RKO (cell line): Measurements from ENCODE around the gene DPP6.
A peak's percentile ranks its signal among the peaks of the same experiment; 100 is the strongest.

ENCODE experiments used
- DNase-seq: peaks from one replicate; pipeline ENCODE4 v3.0.0-alpha.2; 2016; ENCODE audit warnings: low spot score

DPP6 gene

GRCh38 chr7:154598396-154598795 lies 546.2 kb downstream of the DPP6 start:
- no peak for DNase-seq

- DNase-seq: no peak
Measured at GRCh38 chr7:154598864-154599263, 546.7 kb downstream of the DPP6 start.

- DNase-seq: no peak
Measured at GRCh38 chr7:154610903-154611302, 558.7 kb downstream of the DPP6 start.

GRCh38 chr7:154613811-154614210 lies 561.6 kb downstream of the DPP6 start:
- DNase-seq: no peak

GRCh38 chr7:154620141-154620755 lies 568.0 kb downstream of the DPP6 start:
- no peak for DNase-seq

GRCh38 chr7:154623399-154623798 lies 571.2 kb downstream of the DPP6 start:
- no peak for DNase-seq

- DNase-seq: no peak
Measured at GRCh38 chr7:154627646-154628290, 575.6 kb downstream of the DPP6 start.

GRCh38 chr7:154628556-154628955 lies 576.4 kb downstream of the DPP6 start:
- no peak for DNase-seq

GRCh38 chr7:154631162-154631561 lies 579.0 kb downstream of the DPP6 start:
- no peak for DNase-seq

GRCh38 chr7:154633641-154634040 lies 581.4 kb downstream of the DPP6 start:
- DNase-seq: no peak

GRCh38 chr7:154638286-154638685 lies 586.1 kb downstream of the DPP6 start:
- no peak for DNase-seq

GRCh38 chr7:154640266-154640865 lies 588.2 kb downstream of the DPP6 start:
- no peak for DNase-seq

- no peak for DNase-seq
Measured at GRCh38 chr7:154640917-154641316, 588.7 kb downstream of the DPP6 start.

GRCh38 chr7:154644366-154644765 lies 592.2 kb downstream of the DPP6 start:
- DNase-seq: no peak

- peak; percentile 31 for DNase-seq
Measured at GRCh38 chr7:154646126-154647013, 594.2 kb downstream of the DPP6 start.

GRCh38 chr7:154647625-154648024 lies 595.4 kb downstream of the DPP6 start:
- no peak for DNase-seq

GRCh38 chr7:154649015-154649414 lies 596.8 kb downstream of the DPP6 start:
- no peak for DNase-seq

- no peak for DNase-seq
Measured at GRCh38 chr7:154649434-154649833, 597.2 kb downstream of the DPP6 start.

- DNase-seq: no peak
Measured at GRCh38 chr7:154650275-154650674, 598.1 kb downstream of the DPP6 start.

GRCh38 chr7:154651501-154651900 lies 599.3 kb downstream of the DPP6 start:
- no peak for DNase-seq

GRCh38 chr7:154652564-154652963 lies 600.4 kb downstream of the DPP6 start:
- no peak for DNase-seq

- no peak for DNase-seq
Measured at GRCh38 chr7:154653281-154653680, 601.1 kb downstream of the DPP6 start.

- DNase-seq: no peak
Measured at GRCh38 chr7:154656618-154657017, 604.4 kb downstream of the DPP6 start.
